GM10266 (cell line): ENCODE data around the gene CRELD2.

Source experiments
- DNase-seq: peaks from one replicate; pipeline ENCODE4 v3.0.0; 2012; ENCODE audit errors: extremely low spot score
- CTCF ChIP-seq: IDR thresholded peaks from 2 replicates; pipeline ENCODE4 v1.5.1; 2012; ENCODE audit warnings: mild to moderate bottlenecking, low read depth; ENCODE audit not compliant: control insufficient read depth, insufficient read depth; ENCODE audit errors: missing control alignments

Gene CRELD2

DNA sequence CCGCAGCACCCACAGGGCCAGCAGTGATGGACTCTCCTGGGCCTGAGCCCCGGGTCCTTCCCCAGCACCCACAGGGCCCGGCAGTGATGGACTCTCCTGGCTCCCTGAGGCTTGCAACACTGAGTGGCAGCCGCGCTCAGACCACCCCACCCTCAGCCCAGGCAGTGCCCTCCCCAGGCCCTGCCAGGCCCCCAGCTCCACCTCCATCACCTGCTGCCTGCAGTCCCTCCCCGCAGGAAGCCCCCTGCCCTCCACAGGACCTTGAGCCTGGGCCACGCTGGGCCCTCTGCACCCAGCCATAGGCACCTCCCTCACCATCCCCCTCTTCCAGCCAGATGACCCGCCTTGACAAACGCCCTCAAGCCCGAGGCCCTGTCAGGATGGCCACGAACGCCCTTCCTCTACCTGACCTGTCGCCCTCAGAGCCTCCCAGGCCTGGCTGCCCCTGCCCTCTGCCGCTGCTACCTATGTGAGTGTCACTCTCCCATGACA lies 11.6 kb upstream of the CRELD2 start:
- no peak for TF ChIP-seq CTCF

DNA sequence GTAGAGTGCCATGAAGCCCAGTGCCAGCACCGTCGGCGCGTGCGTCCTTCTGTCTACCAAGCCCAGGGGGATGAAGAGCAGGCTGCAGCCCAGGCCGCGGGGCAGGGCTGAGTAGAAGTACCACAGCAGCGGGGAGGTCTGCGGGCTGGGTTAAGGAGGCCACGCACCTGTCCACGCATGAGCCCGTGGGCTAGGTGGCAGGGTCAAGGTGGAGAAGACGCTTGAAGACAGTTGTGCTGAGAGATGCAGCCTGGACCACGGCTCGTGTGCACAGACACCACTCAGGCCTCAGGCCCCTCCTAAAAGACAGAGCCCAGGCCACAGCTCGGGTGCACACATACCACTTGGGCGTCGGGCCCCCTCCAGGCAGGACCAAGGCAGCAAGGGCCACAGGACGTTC lies 10.6 kb upstream of the CRELD2 start:
- no peak for DNase-seq
- TF ChIP-seq CTCF, result no peak

More for the DNA sequence above, 11.6 kb upstream of the CRELD2 start:
- no peak for DNase-seq

DNA sequence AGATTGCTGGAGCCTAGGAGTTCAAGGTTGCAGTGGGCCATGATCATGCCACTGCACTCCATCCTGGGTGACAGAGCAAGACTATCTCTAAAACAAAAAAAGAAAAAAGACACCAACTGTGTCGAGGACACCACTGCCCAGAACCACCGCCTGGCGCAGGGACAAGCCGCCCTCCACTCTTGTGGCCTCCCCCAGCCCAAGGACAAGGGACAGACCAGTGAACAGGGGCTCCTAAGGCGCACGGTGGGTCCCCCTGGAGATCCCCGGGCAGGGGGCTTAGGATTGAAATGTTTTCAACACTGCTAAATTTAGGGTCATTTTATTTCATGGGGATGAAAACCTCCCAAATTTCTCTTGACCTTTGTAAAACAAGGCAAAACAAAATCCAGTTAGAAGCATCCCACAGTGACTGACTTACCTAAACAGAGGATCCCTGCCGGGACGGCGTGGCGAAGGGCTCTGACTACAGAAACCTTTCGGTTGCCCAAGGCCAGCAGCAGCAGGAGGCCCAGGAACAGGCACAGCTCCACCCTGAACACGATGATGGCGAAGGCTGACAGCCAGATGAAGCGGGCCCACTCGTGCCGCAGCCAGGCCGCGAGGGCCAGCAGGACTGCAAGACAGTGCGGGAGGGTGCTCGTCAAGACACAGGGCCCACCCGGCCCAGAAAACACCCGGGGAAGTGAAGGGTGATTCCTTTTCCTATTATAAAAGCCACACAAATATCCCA lies 8.8 kb upstream of the CRELD2 start:
- no peak for DNase-seq
- no peak for TF ChIP-seq CTCF

DNA sequence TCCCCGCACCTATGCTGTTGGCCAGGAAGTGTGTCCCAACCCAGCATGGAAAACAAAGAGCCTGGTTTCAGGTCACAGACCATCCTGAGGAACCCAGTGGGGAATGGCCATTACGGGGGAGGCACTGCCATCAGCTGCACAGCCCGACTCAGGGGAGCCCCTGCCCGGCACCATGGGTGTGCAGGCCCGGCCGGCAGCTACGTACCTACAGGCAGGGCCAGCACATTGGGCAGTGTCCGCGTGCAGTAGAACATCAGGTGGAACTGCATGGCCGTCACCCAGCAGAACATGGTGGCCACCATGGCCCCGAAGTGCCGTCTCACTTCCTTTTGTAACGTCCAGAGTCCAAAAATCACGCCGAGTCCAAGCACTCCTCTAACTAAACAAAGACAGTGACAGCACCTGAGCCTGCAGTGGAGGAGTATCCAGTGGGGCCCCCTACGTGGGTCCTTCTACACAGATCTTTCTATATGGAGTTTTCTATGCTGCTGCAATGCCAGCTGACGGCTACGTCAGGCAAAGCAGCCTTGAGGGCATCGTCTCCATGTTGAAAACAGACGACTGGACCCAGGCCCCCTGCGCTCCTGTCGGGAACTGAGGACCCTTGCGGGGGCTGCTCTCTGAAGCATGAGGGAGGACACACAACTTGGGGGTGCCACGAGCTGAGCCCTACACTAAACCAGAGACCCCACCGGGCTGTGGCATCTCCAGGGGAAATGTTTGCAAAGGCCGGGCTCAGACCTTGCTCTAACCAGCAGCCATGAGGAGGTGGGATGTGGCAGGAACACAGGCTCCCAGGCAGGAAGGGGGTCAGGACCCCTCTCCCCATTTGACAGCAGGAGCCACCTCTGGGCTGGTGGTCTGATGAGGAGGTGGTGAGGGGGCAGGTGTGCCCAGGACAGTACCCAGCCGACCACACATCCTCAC lies 7.9 kb upstream of the CRELD2 start:
- no peak for DNase-seq
- no peak for TF ChIP-seq CTCF

- DNase-seq, result no peak
- TF ChIP-seq CTCF, result no peak
Observed at GRCh38 chr22:49911881-49912625, 6.4 kb upstream of the CRELD2 start.

GRCh38 chr22:49913026-49913425 lies 5.4 kb upstream of the CRELD2 start:
- DNase-seq, result no peak
- no peak for TF ChIP-seq CTCF
